K562 (cell line): ENCODE results near the gene PPP1R16B. TPM values are rescaled to one million over a fixed set of nuclear protein-coding genes. Genes with fewer than 3 reads are reported as not detected.

ENCODE experiments used
- CAMTA2 ChIP-seq: fragments of 250-450 bp; sonication (Bioruptor Pico); conservative IDR thresholded peaks from 2 replicates; pipeline ENCODE4 v1.5.1; 2022
- DMBX1 ChIP-seq: fragments of 250-450 bp; sonication (Bioruptor Pico); IDR thresholded peaks from 2 replicates; pipeline ENCODE4 v1.8.0; 2022; ENCODE audit warnings: inconsistent platforms, mild to moderate bottlenecking, moderate library complexity, borderline replicate concordance
- FOXA1 ChIP-seq: fragments of 450-650 bp; IDR thresholded peaks from 2 replicates; pipeline ENCODE4 v1.6.1; 2016; ENCODE audit warnings: mild to moderate bottlenecking, borderline replicate concordance
- GMEB1 ChIP-seq: fragments of 250-450 bp; sonication (Bioruptor Pico); IDR thresholded peaks from 2 replicates; pipeline ENCODE4 v1.4.0; 2020; ENCODE audit warnings: mild to moderate bottlenecking
- KLF13 ChIP-seq: fragments of 450-650 bp; IDR thresholded peaks from 2 replicates; pipeline ENCODE4 v1.6.1; 2016; ENCODE audit warnings: missing genetic modification characterization, low read depth, mild to moderate bottlenecking, missing compliant biosample characterization, moderate library complexity, borderline replicate concordance
- KLF6 ChIP-seq: fragments of 250-450 bp; sonication (Bioruptor Pico); IDR thresholded peaks from 2 replicates; pipeline ENCODE4 v1.4.0; 2020; ENCODE audit warnings: mild to moderate bottlenecking, moderate library complexity, borderline replicate concordance
- MED1 ChIP-seq: sonication (generic); formaldehyde crosslinking; IDR thresholded peaks from 2 replicates; pipeline ENCODE4 v1.8.1; 2023; ENCODE audit warnings: missing genetic modification reagents, borderline replicate concordance
- NRF1 ChIP-seq, 2 experiments: fragments of 450-650 bp; IDR thresholded peaks in 1 of 2; conservative IDR thresholded peaks in 1 of 2; 2 replicates each; pipeline ENCODE4 v1.6.1; 2014; ENCODE audit warnings: mild to moderate bottlenecking in 2 of 2
- RNF2 ChIP-seq: sonication (generic); IDR thresholded peaks from 2 replicates; pipeline ENCODE4 v1.6.1; 2016
- RUNX1 ChIP-seq: sonication (generic); IDR thresholded peaks from 2 replicates; pipeline ENCODE4 v1.6.1; 2016; ENCODE audit warnings: antibody characterized with exemption, low read depth
- TCF3 ChIP-seq: sonication (generic); formaldehyde crosslinking; IDR thresholded peaks from 2 replicates; pipeline ENCODE4 v1.4.0; 2020; ENCODE audit warnings: mild to moderate bottlenecking, missing genetic modification reagents
- TGIF2 ChIP-seq: sonication (generic); formaldehyde crosslinking; IDR thresholded peaks from 2 replicates; pipeline ENCODE4 v1.8.1; 2022; ENCODE audit warnings: mild to moderate bottlenecking, missing genetic modification reagents, moderate library complexity
- ZBED1 ChIP-seq: IDR thresholded peaks from 2 replicates; pipeline ENCODE4 v1.6.1; 2014
- ZNF197 ChIP-seq: fragments of 200-800 bp; sonication (Bioruptor generic); IDR thresholded peaks from 2 replicates; pipeline ENCODE4 v1.6.1; 2016; ENCODE audit warnings: low read depth, missing genetic modification characterization, missing compliant biosample characterization
- ZNF239 ChIP-seq: fragments of 250-450 bp; sonication (Bioruptor Pico); IDR thresholded peaks from 2 replicates; pipeline ENCODE4 v1.4.0; 2020; ENCODE audit warnings: mild to moderate bottlenecking
- ZNF282 ChIP-seq: sonication (generic); formaldehyde crosslinking; IDR thresholded peaks from 2 replicates; pipeline ENCODE4 v1.8.1; 2023; ENCODE audit warnings: missing genetic modification reagents
- ZNF318 ChIP-seq, 2 experiments: fragments of 450-650 bp; IDR thresholded peaks; 2 replicates each; pipeline ENCODE4 v1.6.1; 2016; ENCODE audit warnings: mild to moderate bottlenecking in 2 of 2, borderline replicate concordance in 1 of 2, low read depth in 1 of 2, moderate library complexity in 1 of 2
- ZNF77 ChIP-seq: fragments of 250-450 bp; sonication (Bioruptor Pico); IDR thresholded peaks from 2 replicates; pipeline ENCODE4 v1.5.0; 2020
- ZZZ3 ChIP-seq: fragments of 450-650 bp; IDR thresholded peaks from 2 replicates; pipeline ENCODE4 v1.6.1; 2016; ENCODE audit warnings: antibody characterized with exemption, mild to moderate bottlenecking, moderate library complexity
- polyA plus RNA-seq, 8 experiments: library from polyadenylated mRNA; depleted of rRNA in 4 of 8; stranded (reverse) in 5 of 8; unstranded in 3 of 8; fragments of >200 nt; fragmentation: Nextera tagmentation in 2 of 8; fragmentation: Illumina TruSeq in 1 of 8; extraction: Ambion mirVana in 2 of 8; extraction: Trizol in 1 of 8; gene quantifications; 2 replicates each; pipeline versions ENCODE4 v1.2.1 to v1.2.3, GENCODE V29; 2011 to 2014; ENCODE audit warnings: inconsistent platforms in 1 of 8, missing spikeins in 1 of 8
- total RNA-seq, 7 experiments: library from RNA; depleted of rRNA in 6 of 7; stranded (reverse); fragments of >200 nt in 6 of 7; fragmentation: Illumina TruSeq in 2 of 7; extraction: Trizol in 2 of 7; gene quantifications; 2 replicates each; pipeline versions ENCODE4 v1.2.1 to v1.2.3, GENCODE V29; 2011 to 2021; ENCODE audit warnings: low replicate concordance in 1 of 7

The PPP1R16B gene
- total and polyA plus RNA-seq, 9 of the 15 experiments (the other 6 are each of a cell fraction or from before 2014, with no cell fraction given): 1.5 to 11.5 (median 6.8) TPM

GRCh38 chr20:38947931-38948362 lies 142.4 kb downstream of the PPP1R16B start (continued):
- TF ChIP-seq ZNF239 (no peak), RNF2 (peak; percentile 99), CAMTA2 (no peak), GMEB1 (no peak), ZNF197 (CRISPR knock-in tag) (peak; percentile 94), MED1 (no peak), DMBX1 (CRISPR knock-in tag) (peak; percentile 94), ZBED1 (peak; percentile 96), TCF3 (peak; percentile 100), KLF6 (CRISPR knock-in tag) (peak; percentile 58; the same call in 1 of the 2 replicates), ZNF282 (CRISPR knock-in tag) (no peak), FOXA1 (no peak), RUNX1 (0 out of 2 replicates have a peak, but pooled peaks have one; percentile 85), ZNF318 (IDR thresholded peaks at IDR 0.05; ENCODE audit: borderline replicate concordance in 1 of 2, low read depth in 1 of 2) (0 out of 4 replicates have a peak, but pooled peaks of 1 of the 2 experiments have one; percentile 35), ZNF77 (CRISPR knock-in tag) (no peak), NRF1 (conservative IDR thresholded peaks at IDR 0.05 in 1 of 2, IDR thresholded peaks at IDR 0.05 in 1 of 2) (0 out of 4 replicates have a peak, but pooled peaks of 1 of the 2 experiments have one; percentile 12), TGIF2 (CRISPR knock-in tag) (no peak), ZZZ3 (no peak), KLF13 (tag) (no peak)
